Stimulated activated CD8-positive, alpha-beta memory T cell treated with anti-CD3 and anti-CD28 coated beads, Interleukin-7, amount 100 ng/mL, for 48 hours (primary cell): ENCODE data around the gene ZDHHC11B.

Experiments used
- DNase-seq, 2 donors: peaks; one replicate each; pipeline ENCODE4 v3.0.0-alpha.2; 2020; ENCODE audit warnings: low read depth in 1 of 2; ENCODE audit errors: extremely low read depth in 1 of 2

The ZDHHC11B gene

DNA sequence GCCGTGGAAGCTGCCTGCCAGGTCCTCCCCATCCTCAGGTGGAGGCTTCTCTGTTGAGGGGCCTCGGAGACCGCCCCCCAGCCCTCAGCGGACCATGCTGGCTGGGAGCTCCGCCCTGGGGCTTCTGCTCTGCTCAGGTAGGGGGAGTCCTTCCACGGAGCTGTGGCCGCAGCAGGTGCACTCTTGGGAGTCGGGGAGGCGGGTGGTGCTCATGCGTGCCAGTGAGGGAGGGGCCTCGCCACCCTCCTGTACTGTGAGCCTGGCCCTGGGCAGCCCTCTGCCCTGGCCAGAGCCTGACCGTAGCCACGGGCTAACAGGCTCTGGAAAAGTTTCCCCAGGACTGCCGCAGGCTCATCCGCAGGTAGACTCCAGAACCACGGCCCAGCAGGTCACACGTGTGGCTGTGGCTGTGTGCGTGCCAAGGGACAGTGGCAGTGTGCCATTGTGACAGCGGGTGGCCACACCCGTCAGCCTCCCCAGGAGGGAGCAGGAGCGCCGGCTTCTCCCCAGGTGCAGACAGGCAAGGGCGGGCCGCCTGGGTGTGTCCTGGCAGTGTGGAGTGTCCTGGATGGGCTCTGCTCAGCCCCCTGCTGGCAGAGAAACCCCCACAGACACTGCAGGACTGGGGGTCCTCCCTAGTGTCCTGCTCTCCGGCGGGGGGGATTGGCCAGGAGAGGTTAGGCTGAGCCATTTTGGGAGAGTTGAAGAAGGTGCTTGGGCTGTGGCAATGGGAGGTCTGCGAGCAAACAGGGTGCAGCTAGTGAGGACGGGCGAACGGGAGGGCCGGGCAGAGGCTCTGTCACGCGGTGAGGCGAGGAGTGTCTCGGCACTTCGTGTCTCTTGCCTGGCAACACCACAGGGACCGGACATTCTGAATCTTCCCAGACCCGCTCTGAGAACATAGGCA lies 120.8 kb downstream of the ZDHHC11B start:
- DNase-seq, result no peak

DNA sequence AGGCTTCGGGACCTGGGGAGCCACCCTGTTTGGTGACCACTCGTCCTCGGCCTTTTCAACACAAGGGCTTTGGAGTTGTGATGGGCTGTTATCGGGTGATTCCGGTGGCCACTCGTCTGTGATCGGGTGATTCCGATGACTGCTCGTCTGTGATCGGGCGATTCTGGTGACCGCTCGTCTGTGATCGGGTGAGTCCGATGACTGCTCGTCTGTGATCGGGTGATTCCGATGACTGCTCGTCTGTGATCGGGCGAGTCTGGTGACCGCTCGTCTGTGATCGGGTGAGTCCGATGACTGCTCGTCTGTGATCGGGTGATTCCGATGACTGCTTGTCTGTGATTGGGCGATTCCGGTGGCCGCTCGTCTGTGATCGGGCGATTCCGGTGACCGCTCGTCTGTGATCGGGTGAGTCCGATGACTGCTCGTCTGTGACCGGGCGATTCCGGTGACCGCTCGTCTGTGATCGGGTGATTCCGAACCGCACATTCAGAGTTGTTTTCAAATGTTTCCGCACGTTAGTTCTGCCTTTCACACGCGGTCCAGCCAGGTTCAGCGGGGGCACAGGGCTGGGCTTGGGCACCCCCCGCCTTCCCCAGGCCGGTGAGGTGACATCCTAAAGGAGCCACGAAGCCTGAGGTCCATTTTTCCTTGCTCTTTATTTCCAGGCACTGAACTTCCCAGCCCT lies 121.6 kb downstream of the ZDHHC11B start:
- no peak for DNase-seq

DNA sequence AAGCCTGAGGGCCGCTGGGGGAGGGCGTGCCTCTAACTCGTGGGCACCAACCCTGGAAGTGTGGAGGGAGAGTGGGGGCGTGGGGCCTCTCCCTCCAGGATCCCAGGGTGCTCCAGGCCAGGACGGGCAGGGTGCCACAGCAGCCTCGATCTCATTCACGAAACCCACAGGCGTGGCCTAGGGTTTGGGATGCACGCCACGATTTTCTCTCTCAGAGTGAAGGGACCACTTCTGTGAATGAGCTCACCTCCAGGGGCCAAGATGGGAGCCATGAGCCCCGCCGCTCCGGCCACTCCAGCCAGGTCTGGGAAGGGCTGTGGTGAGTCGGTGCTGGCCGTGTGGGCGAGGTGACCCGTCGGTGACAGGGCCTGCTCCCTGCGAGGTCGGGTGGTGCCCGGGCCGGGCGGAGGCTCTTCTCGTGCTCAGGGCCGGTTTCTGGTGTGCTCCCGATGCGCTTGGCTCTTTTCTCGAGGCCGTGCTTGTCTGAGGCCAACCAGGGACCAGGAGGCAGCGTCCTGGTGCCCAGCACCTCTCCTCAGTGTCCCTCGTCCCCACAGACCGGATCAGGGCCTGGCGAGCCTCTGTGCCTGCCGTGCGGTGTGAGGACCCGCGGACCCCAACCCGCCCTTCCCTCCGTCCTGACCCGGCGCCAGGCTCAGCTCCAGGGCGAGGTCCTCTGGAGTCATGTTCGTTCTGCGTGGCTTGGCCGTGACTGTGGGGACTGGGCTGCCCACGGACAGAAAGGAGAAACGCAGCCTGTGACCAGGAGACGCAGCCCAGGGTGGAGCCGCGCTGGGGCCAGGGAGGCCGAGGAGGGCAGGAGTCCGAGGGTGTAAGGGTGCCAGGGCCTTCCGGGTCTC lies 122.4 kb downstream of the ZDHHC11B start:
- DNase-seq, result no peak

DNA sequence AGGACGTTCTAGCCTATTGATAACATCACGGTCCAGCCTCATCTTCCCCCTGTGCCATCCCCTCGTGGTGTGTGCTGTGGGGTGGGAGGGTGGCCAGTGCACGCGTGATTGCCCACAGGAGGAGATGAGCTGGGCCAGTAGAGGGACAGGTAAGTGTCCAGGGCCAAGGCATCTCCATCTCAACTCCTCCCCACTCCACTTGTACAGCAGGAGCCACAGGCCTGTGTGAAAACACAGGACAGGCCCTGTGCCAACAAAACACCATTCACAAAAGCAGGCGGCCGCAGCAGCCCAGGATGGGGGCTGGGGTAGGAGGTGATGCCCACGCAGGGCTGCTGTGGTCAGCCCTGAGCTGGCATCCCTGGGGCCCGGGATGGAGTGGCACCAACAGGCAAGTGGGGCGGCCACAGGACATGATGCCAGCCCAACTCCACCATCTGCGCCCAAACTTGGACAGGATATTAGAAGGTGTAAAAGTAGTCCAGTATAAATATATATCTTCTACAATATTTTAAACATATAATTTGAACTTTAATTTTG lies 124.0 kb downstream of the ZDHHC11B start:
- no peak for DNase-seq
